Gastrocnemius medialis (tissue), 4 donors: ENCODE results near the gene RYR2.

ENCODE experiments used
- CTCF ChIP-seq, 5 experiments: fragments of 450-650 bp in 3 of 5; fragments of 200-600 bp in 2 of 5; sonication (generic) in 2 of 5; IDR thresholded peaks in 4 of 5; conservative IDR thresholded peaks in 1 of 5; 1 replicate in 4 of 5; 2 replicates in 1 of 5; pipeline ENCODE4 v1.5.1; 2016 to 2019; ENCODE audit warnings: antibody characterized with exemption in 5 of 5, mild to moderate bottlenecking in 3 of 5, moderate library complexity in 3 of 5
- POLR2A ChIP-seq, 2 donors: fragments of 450-650 bp; IDR thresholded peaks; one replicate each; pipeline ENCODE4 v1.6.1; 2017; ENCODE audit warnings: antibody characterized with exemption in 2 of 2, mild to moderate bottlenecking in 2 of 2, moderate library complexity in 2 of 2

GRCh38 chr1:237258871-237259270, 216.9 kb downstream of the RYR2 start:
- TF ChIP-seq CTCF (IDR thresholded peaks at IDR 0.05 in 4 of 5, conservative IDR thresholded peaks at IDR 0.05 in 1 of 5) (no peak), POLR2A (IDR thresholded peaks at IDR 0.05) (no peak)
